Smooth muscle cell (in vitro differentiated cells): ENCODE measurements around the gene CFD. TPM values are rescaled to one million over a fixed set of nuclear protein-coding genes. Genes with fewer than 3 reads are reported as not detected.

Source experiments
- DNase-seq: peaks from one replicate; lab custom pipeline; 2025; ENCODE audit not compliant: unreplicated experiment; lab: John Stamatoyannopoulos, UW
- H2AFZ ChIP-seq: fragments of 200-600 bp; sonication (generic); 2 replicates; pipeline ENCODE4 v1.6.0; 2016; ENCODE audit warnings: antibody characterized with exemption, low read depth, mild to moderate bottlenecking
- H3F3A ChIP-seq: fragments of 200-600 bp; sonication (generic); 2 replicates; pipeline ENCODE4 v1.6.0; 2017; ENCODE audit warnings: antibody characterized with exemption, low read depth
- H3K27ac ChIP-seq: fragments of 200-600 bp; sonication (generic); 2 replicates; pipeline ENCODE4 v1.5.1; 2016; ENCODE audit warnings: low read depth, mild to moderate bottlenecking
- H3K27me3 ChIP-seq: fragments of 200-600 bp; sonication (generic); 2 replicates; pipeline ENCODE4 v1.6.1; 2016; ENCODE audit warnings: low read depth, mild to moderate bottlenecking
- H3K36me3 ChIP-seq: fragments of 200-600 bp; sonication (generic); 2 replicates; pipeline ENCODE4 v1.5.1; 2016; ENCODE audit warnings: low read depth
- H3K4me1 ChIP-seq: fragments of 200-600 bp; sonication (generic); 2 replicates; pipeline ENCODE4 v1.5.1; 2016; ENCODE audit warnings: low read depth
- H3K4me2 ChIP-seq: fragments of 200-600 bp; sonication (generic); 2 replicates; pipeline ENCODE4 v1.6.0; 2016; ENCODE audit warnings: mild to moderate bottlenecking
- H3K4me3 ChIP-seq: fragments of 200-600 bp; sonication (generic); 2 replicates; pipeline ENCODE4 v1.5.1; 2016; ENCODE audit warnings: mild to moderate bottlenecking
- H3K79me2 ChIP-seq: fragments of 200-600 bp; sonication (generic); 2 replicates; pipeline ENCODE4 v1.6.0; 2016; ENCODE audit warnings: low read depth, mild to moderate bottlenecking
- H3K9ac ChIP-seq: fragments of 200-600 bp; sonication (generic); 2 replicates; pipeline ENCODE4 v1.6.0; 2016; ENCODE audit warnings: low read depth
- H3K9me3 ChIP-seq: fragments of 200-600 bp; sonication (generic); replicated peaks from 2 replicates; pipeline ENCODE4 v1.5.1; 2016; ENCODE audit warnings: low read depth
- H4K20me1 ChIP-seq: fragments of 200-600 bp; sonication (generic); 2 replicates; pipeline ENCODE4 v1.6.0; 2016; ENCODE audit warnings: low read depth
- WGBS: methylation state at CpG from one replicate; pipeline ENCODE4 v1.1.7; 2016; ENCODE audit warnings: low lambda C conversion rate; 5-methylcytosine and 5-hydroxymethylcytosine counted together
- polyA plus RNA-seq: library from polyadenylated mRNA; unstranded; fragments of >200 nt; fragmentation: Nextera tagmentation; extraction: Ambion mirVana; gene quantifications from 2 replicates; pipeline ENCODE4 v1.2.1, GENCODE V29; 2016
- total RNA-seq: library from RNA; depleted of rRNA; stranded (reverse); fragments of >200 nt; gene quantifications from 2 replicates; pipeline ENCODE4 v1.2.3, GENCODE V29; 2014
- TF ChIP-seq, protein P1 (sequence below): fragments of 200-600 bp; sonication (generic); IDR thresholded peaks from 2 replicates; pipeline ENCODE4 v1.5.1; 2017; ENCODE audit warnings: borderline replicate concordance, mild to moderate bottlenecking, antibody characterized with exemption; ENCODE audit not compliant: insufficient read depth, poor library complexity, severe bottlenecking

Gene CFD
- total and polyA plus RNA-seq, 2 experiments from 2014 or later: 0.34 TPM; not detected in 1

DNA sequence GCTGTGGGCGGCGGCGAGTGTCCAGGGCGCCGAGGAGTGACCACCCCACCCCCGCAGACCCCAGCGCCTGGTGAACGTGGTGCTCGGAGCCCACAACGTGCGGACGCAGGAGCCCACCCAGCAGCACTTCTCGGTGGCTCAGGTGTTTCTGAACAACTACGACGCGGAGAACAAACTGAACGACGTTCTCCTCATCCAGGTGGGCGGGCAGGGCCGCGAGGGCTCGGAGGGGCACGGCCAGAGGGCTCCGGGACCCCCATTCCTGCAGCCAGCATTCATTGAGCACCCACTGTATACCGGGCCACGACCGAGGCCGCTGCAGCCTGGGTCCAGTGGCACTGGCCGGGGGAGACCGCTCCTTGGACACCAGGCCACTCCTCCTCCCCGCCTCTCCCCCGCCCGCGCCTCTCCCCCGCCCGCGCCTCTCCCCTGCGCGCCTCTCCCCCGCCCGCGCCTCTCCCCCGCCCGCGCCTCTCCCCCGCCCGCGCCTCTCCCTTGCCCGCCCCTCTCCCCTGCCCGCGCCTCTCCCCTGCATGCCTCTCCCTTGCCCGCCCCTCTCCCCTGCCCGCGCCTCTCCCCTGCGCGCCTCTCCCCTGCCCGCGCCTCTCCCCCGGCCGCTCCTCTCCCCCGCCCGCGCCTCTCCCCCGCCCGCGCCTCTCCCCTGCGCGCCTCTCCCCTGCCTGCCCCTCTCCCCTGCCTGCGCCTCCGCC is 15.5 kb upstream of the CFD start:
- DNase-seq: no peak
- H3K27ac ChIP-seq: no peak overlapping the region
- H3F3A ChIP-seq: no peaks in the 10 kb centered on the region
- peaks cover 25% of the 10 kb centered on the region for H3K27me3 ChIP-seq
- H3K79me2 ChIP-seq: no peaks in the 10 kb centered on the region
- no peaks in the 10 kb centered on the region for H3K4me1 ChIP-seq
- 44% methylated on average over 17 of the region's 70 CpGs for WGBS
- TF ChIP-seq, protein P1, sequence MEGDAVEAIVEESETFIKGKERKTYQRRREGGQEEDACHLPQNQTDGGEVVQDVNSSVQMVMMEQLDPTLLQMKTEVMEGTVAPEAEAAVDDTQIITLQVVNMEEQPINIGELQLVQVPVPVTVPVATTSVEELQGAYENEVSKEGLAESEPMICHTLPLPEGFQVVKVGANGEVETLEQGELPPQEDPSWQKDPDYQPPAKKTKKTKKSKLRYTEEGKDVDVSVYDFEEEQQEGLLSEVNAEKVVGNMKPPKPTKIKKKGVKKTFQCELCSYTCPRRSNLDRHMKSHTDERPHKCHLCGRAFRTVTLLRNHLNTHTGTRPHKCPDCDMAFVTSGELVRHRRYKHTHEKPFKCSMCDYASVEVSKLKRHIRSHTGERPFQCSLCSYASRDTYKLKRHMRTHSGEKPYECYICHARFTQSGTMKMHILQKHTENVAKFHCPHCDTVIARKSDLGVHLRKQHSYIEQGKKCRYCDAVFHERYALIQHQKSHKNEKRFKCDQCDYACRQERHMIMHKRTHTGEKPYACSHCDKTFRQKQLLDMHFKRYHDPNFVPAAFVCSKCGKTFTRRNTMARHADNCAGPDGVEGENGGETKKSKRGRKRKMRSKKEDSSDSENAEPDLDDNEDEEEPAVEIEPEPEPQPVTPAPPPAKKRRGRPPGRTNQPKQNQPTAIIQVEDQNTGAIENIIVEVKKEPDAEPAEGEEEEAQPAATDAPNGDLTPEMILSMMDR: no peak
- peak overlapping the region; percentile 54 for H3K4me2 ChIP-seq
- H4K20me1 ChIP-seq: no peaks in the 10 kb centered on the region
- H3K4me3 ChIP-seq: no peak overlapping the region
- H3K36me3 ChIP-seq: no peaks in the 10 kb centered on the region
- no peak overlapping the region for H2AFZ ChIP-seq
- no peaks in the 10 kb centered on the region for H3K9me3 ChIP-seq
- no peak overlapping the region for H3K9ac ChIP-seq

DNA sequence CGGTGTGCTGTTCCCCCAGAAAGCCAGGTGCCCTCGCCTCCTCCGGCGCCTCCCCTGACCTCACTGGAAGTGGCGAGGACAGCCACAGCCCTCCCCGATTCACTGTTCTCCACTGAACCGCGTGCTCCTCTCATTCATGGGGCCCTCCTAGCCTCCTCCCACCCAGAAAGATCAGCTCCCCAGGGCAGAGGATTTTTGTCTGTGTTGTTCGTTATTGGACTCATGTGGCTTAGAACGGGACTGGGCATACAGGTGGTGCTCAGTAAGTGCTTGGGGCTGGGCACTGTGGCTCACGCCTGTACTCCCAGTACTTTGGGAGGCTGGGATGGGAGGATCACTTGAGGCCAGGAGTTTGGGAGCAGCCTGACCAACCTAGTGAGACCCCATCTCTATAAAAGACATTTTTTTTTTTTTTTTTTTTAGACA is 14.9 kb upstream of the CFD start:
- H3K9ac ChIP-seq: no peak overlapping the region
- H3K4me3 ChIP-seq: no peak overlapping the region
- H3F3A ChIP-seq: no peaks in the 10 kb centered on the region
- 79% methylated on average over 7 of the region's 11 CpGs for WGBS
- no peaks in the 10 kb centered on the region for H3K36me3 ChIP-seq
- no peak overlapping the region for H2AFZ ChIP-seq
- no peaks in the 10 kb centered on the region for H3K79me2 ChIP-seq
- TF ChIP-seq, protein P1: no peak
- H4K20me1 ChIP-seq: no peaks in the 10 kb centered on the region
- peaks cover 25% of the 10 kb centered on the region for H3K27me3 ChIP-seq
- no peak overlapping the region for H3K4me2 ChIP-seq
- no peaks in the 10 kb centered on the region for H3K4me1 ChIP-seq
- H3K27ac ChIP-seq: no peak overlapping the region
- H3K9me3 ChIP-seq: no peaks in the 10 kb centered on the region
- no peak for DNase-seq

DNA sequence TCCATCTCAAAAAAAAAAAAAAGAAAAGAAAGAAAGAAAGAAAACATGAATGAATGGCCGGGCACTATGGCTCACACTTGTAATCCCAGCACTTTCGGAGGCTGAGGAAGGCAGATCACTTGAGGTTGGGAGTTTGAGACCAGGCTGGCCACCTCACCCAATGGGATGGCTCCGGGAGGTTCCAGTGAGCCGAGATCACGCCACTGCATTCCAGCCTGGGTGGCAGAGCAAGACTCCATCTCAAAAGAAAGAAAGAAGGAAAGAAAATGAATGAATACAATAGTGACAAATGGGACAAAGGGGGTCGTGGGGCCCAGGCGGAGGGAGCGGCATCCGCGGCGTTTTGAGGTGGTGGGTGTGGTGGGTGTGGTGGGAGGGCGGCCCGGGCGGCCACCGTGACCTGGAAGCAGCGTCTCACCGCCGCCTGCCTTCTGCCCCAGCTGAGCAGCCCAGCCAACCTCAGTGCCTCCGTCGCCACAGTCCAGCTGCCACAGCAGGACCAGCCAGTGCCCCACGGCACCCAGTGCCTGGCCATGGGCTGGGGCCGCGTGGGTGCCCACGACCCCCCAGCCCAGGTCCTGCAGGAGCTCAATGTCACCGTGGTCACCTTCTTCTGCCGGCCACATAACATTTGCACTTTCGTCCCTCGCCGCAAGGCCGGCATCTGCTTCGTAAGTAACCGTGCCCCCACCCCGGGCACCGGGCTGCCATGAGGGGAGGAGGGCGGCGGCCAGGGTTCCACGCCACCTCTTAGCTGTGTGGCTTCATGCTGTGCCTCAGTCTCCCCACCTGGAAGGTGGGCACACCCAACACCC is 13.6 kb upstream of the CFD start:
- H3K4me3 ChIP-seq: no peak overlapping the region
- no peak overlapping the region for H2AFZ ChIP-seq
- 82% methylated on average over 37 of the region's 37 CpGs for WGBS
- no peaks in the 10 kb centered on the region for H3K4me1 ChIP-seq
- no peak for DNase-seq
- no peaks in the 10 kb centered on the region for H3K79me2 ChIP-seq
- H3K36me3 ChIP-seq: no peaks in the 10 kb centered on the region
- H3K9me3 ChIP-seq: no peaks in the 10 kb centered on the region
- H3K9ac ChIP-seq: no peak overlapping the region
- TF ChIP-seq, protein P1: no peak
- no peak overlapping the region for H3K4me2 ChIP-seq
- H3F3A ChIP-seq: peaks cover 8% of the 10 kb centered on the region
- peaks cover 25% of the 10 kb centered on the region for H3K27me3 ChIP-seq
- no peak overlapping the region for H3K27ac ChIP-seq
- H4K20me1 ChIP-seq: no peaks in the 10 kb centered on the region
